ENCODE data around the gene PHACTR1.

- TF ChIP-seq EZH2 (IDR thresholded peaks at IDR 0.05; ENCODE audit: insufficient read depth, poor library complexity, severe bottlenecking) (no peak), EZH2phosphoT487 (IDR thresholded peaks at IDR 0.05; ENCODE audit: insufficient read depth, low read depth) (no peak)
Observed at GRCh38 chr6:12911427-12911826, 194.9 kb downstream of the PHACTR1 start.

Measured in GM23248 (cell line).